Measurements from ENCODE around the gene MYO1B.

Gene MYO1B

GRCh38 chr2:191421950-191422349 is 176.7 kb downstream of the MYO1B start:
- Histone ChIP-seq H3K27me3 (ENCODE audit: control insufficient read depth, insufficient read depth, low read length) (no peaks in the 10 kb centered on the region), H3K27ac (ENCODE audit: low read length) (no peak overlapping the region), H3K4me1 (ENCODE audit: control insufficient read depth, low read depth, low read length) (no peaks in the 10 kb centered on the region), H3K36me3 (ENCODE audit: control insufficient read depth, low read depth, low read length) (peaks cover 37% of the 10 kb centered on the region), H3K9ac (ENCODE audit: low read length) (no peak overlapping the region), H3K9me3 (ENCODE audit: control insufficient read depth, low read depth, low read length) (no peaks in the 10 kb centered on the region), H3K4me3 (ENCODE audit: low read length) (no peak overlapping the region)

- no peaks in the 10 kb centered on the region for H3K27me3 ChIP-seq (ENCODE audit: control insufficient read depth, insufficient read depth, low read length)
- H3K9ac ChIP-seq (ENCODE audit: low read length): no peak overlapping the region
- peaks cover 19% of the 10 kb centered on the region for H3K36me3 ChIP-seq (ENCODE audit: control insufficient read depth, low read depth, low read length)
- no peak overlapping the region for H3K4me3 ChIP-seq (ENCODE audit: low read length)
- no peak overlapping the region for H3K27ac ChIP-seq (ENCODE audit: low read length)
- no peaks in the 10 kb centered on the region for H3K9me3 ChIP-seq (ENCODE audit: control insufficient read depth, low read depth, low read length)
- no peaks in the 10 kb centered on the region for H3K4me1 ChIP-seq (ENCODE audit: control insufficient read depth, low read depth, low read length)
Measured at GRCh38 chr2:191427031-191427430, 181.8 kb downstream of the MYO1B start.

GRCh38 chr2:191428141-191428540 is 182.9 kb downstream of the MYO1B start:
- Histone ChIP-seq H3K27ac (ENCODE audit: low read length) (no peak overlapping the region), H3K4me3 (ENCODE audit: low read length) (no peak overlapping the region), H3K9ac (ENCODE audit: low read length) (no peak overlapping the region), H3K9me3 (ENCODE audit: control insufficient read depth, low read depth, low read length) (no peaks in the 10 kb centered on the region), H3K27me3 (ENCODE audit: control insufficient read depth, insufficient read depth, low read length) (no peaks in the 10 kb centered on the region), H3K36me3 (ENCODE audit: control insufficient read depth, low read depth, low read length) (peaks cover 19% of the 10 kb centered on the region), H3K4me1 (ENCODE audit: control insufficient read depth, low read depth, low read length) (no peaks in the 10 kb centered on the region)

GRCh38 chr2:191430476-191430875 is 185.3 kb downstream of the MYO1B start:
- Histone ChIP-seq H3K36me3 (ENCODE audit: control insufficient read depth, low read depth, low read length) (peaks cover 4% of the 10 kb centered on the region), H3K4me1 (ENCODE audit: control insufficient read depth, low read depth, low read length) (no peaks in the 10 kb centered on the region), H3K27me3 (ENCODE audit: control insufficient read depth, insufficient read depth, low read length) (no peaks in the 10 kb centered on the region), H3K9me3 (ENCODE audit: control insufficient read depth, low read depth, low read length) (no peaks in the 10 kb centered on the region), H3K27ac (ENCODE audit: low read length) (no peak overlapping the region), H3K9ac (ENCODE audit: low read length) (no peak overlapping the region), H3K4me3 (ENCODE audit: low read length) (no peak overlapping the region)

GRCh38 chr2:191432121-191432520 is 186.9 kb downstream of the MYO1B start:
- Histone ChIP-seq H3K9ac (ENCODE audit: low read length) (no peak overlapping the region), H3K27me3 (ENCODE audit: control insufficient read depth, insufficient read depth, low read length) (no peaks in the 10 kb centered on the region), H3K9me3 (ENCODE audit: control insufficient read depth, low read depth, low read length) (no peaks in the 10 kb centered on the region), H3K36me3 (ENCODE audit: control insufficient read depth, low read depth, low read length) (no peaks in the 10 kb centered on the region), H3K4me1 (ENCODE audit: control insufficient read depth, low read depth, low read length) (no peaks in the 10 kb centered on the region), H3K27ac (ENCODE audit: low read length) (no peak overlapping the region), H3K4me3 (ENCODE audit: low read length) (no peak overlapping the region)

GRCh38 chr2:191434072-191434471 is 188.9 kb downstream of the MYO1B start:
- Histone ChIP-seq H3K36me3 (ENCODE audit: control insufficient read depth, low read depth, low read length) (no peaks in the 10 kb centered on the region), H3K9ac (ENCODE audit: low read length) (no peak overlapping the region), H3K4me3 (ENCODE audit: low read length) (no peak overlapping the region), H3K9me3 (ENCODE audit: control insufficient read depth, low read depth, low read length) (no peaks in the 10 kb centered on the region), H3K27ac (ENCODE audit: low read length) (no peak overlapping the region), H3K4me1 (ENCODE audit: control insufficient read depth, low read depth, low read length) (no peaks in the 10 kb centered on the region), H3K27me3 (ENCODE audit: control insufficient read depth, insufficient read depth, low read length) (no peaks in the 10 kb centered on the region)

- Histone ChIP-seq H3K9ac (ENCODE audit: low read length) (no peak overlapping the region), H3K36me3 (ENCODE audit: control insufficient read depth, low read depth, low read length) (no peaks in the 10 kb centered on the region), H3K9me3 (ENCODE audit: control insufficient read depth, low read depth, low read length) (no peaks in the 10 kb centered on the region), H3K27me3 (ENCODE audit: control insufficient read depth, insufficient read depth, low read length) (no peaks in the 10 kb centered on the region), H3K4me1 (ENCODE audit: control insufficient read depth, low read depth, low read length) (no peaks in the 10 kb centered on the region), H3K27ac (ENCODE audit: low read length) (no peak overlapping the region), H3K4me3 (ENCODE audit: low read length) (no peak overlapping the region)
Measured at GRCh38 chr2:191435141-191435540, 189.9 kb downstream of the MYO1B start.

GRCh38 chr2:191436368-191437055 is 191.3 kb downstream of the MYO1B start:
- Histone ChIP-seq H3K9ac (ENCODE audit: low read length) (no peak overlapping the region), H3K4me1 (ENCODE audit: control insufficient read depth, low read depth, low read length) (no peaks in the 10 kb centered on the region), H3K4me3 (ENCODE audit: low read length) (no peak overlapping the region), H3K36me3 (ENCODE audit: control insufficient read depth, low read depth, low read length) (no peaks in the 10 kb centered on the region), H3K27me3 (ENCODE audit: control insufficient read depth, insufficient read depth, low read length) (no peaks in the 10 kb centered on the region), H3K27ac (ENCODE audit: low read length) (no peak overlapping the region), H3K9me3 (ENCODE audit: control insufficient read depth, low read depth, low read length) (no peaks in the 10 kb centered on the region)

GRCh38 chr2:191439481-191439880 is 194.3 kb downstream of the MYO1B start:
- no peak overlapping the region for H3K27ac ChIP-seq (ENCODE audit: low read length)
- H3K27me3 ChIP-seq (ENCODE audit: control insufficient read depth, insufficient read depth, low read length): no peaks in the 10 kb centered on the region
- H3K9me3 ChIP-seq (ENCODE audit: control insufficient read depth, low read depth, low read length): no peaks in the 10 kb centered on the region
- H3K4me3 ChIP-seq (ENCODE audit: low read length): no peak overlapping the region
- H3K4me1 ChIP-seq (ENCODE audit: control insufficient read depth, low read depth, low read length): no peaks in the 10 kb centered on the region
- no peak overlapping the region for H3K9ac ChIP-seq (ENCODE audit: low read length)
- no peaks in the 10 kb centered on the region for H3K36me3 ChIP-seq (ENCODE audit: control insufficient read depth, low read depth, low read length)

GRCh38 chr2:191441496-191442214 is 196.5 kb downstream of the MYO1B start:
- Histone ChIP-seq H3K9ac (ENCODE audit: low read length) (no peak overlapping the region), H3K27ac (ENCODE audit: low read length) (no peak overlapping the region), H3K36me3 (ENCODE audit: control insufficient read depth, low read depth, low read length) (no peaks in the 10 kb centered on the region), H3K9me3 (ENCODE audit: control insufficient read depth, low read depth, low read length) (no peaks in the 10 kb centered on the region), H3K4me1 (ENCODE audit: control insufficient read depth, low read depth, low read length) (no peaks in the 10 kb centered on the region), H3K27me3 (ENCODE audit: control insufficient read depth, insufficient read depth, low read length) (no peaks in the 10 kb centered on the region), H3K4me3 (ENCODE audit: low read length) (no peak overlapping the region)

- no peaks in the 10 kb centered on the region for H3K4me1 ChIP-seq (ENCODE audit: control insufficient read depth, low read depth, low read length)
- no peaks in the 10 kb centered on the region for H3K9me3 ChIP-seq (ENCODE audit: control insufficient read depth, low read depth, low read length)
- H3K36me3 ChIP-seq (ENCODE audit: control insufficient read depth, low read depth, low read length): no peaks in the 10 kb centered on the region
- H3K27ac ChIP-seq (ENCODE audit: low read length): no peak overlapping the region
- no peak overlapping the region for H3K4me3 ChIP-seq (ENCODE audit: low read length)
- H3K27me3 ChIP-seq (ENCODE audit: control insufficient read depth, insufficient read depth, low read length): no peaks in the 10 kb centered on the region
- no peak overlapping the region for H3K9ac ChIP-seq (ENCODE audit: low read length)
Measured at GRCh38 chr2:191443446-191443845, 198.2 kb downstream of the MYO1B start.

GRCh38 chr2:191446910-191447309 is 201.7 kb downstream of the MYO1B start:
- H3K36me3 ChIP-seq (ENCODE audit: control insufficient read depth, low read depth, low read length): no peaks in the 10 kb centered on the region
- H3K9ac ChIP-seq (ENCODE audit: low read length): no peak overlapping the region

More at GRCh38 chr2:191446910-191447309, 201.7 kb downstream of the MYO1B start:
- Histone ChIP-seq H3K4me3 (ENCODE audit: low read length) (no peak overlapping the region), H3K4me1 (ENCODE audit: control insufficient read depth, low read depth, low read length) (no peaks in the 10 kb centered on the region), H3K9me3 (ENCODE audit: control insufficient read depth, low read depth, low read length) (no peaks in the 10 kb centered on the region), H3K27ac (ENCODE audit: low read length) (no peak overlapping the region), H3K27me3 (ENCODE audit: control insufficient read depth, insufficient read depth, low read length) (no peaks in the 10 kb centered on the region)

All from iPS-18a (cell line).